OCI-LY7 (cell line): ENCODE data around the gene SLC22A1.

Experiments used
- EZH2phosphoT487 ChIP-seq: fragments of 200-600 bp; sonication (generic); IDR thresholded peaks from 2 replicates; pipeline ENCODE4 v1.6.1; 2018; ENCODE audit warnings: low read depth, borderline replicate concordance, mild to moderate bottlenecking, mixed run types, antibody characterized with exemption, low read length, moderate library complexity, mixed read lengths
- TF ChIP-seq, protein P1 (sequence below): fragments of 200-600 bp; sonication (generic); conservative IDR thresholded peaks from 2 replicates; pipeline ENCODE4 v1.5.1; 2014; ENCODE audit warnings: mild to moderate bottlenecking, antibody characterized with exemption, low read length, moderate library complexity, mixed read lengths

DNA sequence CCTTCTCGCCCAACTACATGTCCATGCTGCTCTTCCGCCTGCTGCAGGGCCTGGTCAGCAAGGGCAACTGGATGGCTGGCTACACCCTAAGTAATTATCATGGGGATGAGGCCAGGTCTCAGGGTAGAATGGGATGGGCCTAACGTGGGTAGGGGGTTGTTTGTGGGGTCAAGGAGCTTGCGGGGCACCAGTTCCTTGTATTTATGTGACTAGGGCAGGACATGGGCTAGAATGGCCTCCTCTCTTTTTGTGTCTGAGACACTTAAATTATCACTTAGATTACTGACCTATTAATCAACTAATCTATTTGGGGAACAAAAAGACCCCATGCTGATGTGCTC lies 10.7 kb downstream of the SLC22A1 start:
- TF ChIP-seq, protein P1, sequence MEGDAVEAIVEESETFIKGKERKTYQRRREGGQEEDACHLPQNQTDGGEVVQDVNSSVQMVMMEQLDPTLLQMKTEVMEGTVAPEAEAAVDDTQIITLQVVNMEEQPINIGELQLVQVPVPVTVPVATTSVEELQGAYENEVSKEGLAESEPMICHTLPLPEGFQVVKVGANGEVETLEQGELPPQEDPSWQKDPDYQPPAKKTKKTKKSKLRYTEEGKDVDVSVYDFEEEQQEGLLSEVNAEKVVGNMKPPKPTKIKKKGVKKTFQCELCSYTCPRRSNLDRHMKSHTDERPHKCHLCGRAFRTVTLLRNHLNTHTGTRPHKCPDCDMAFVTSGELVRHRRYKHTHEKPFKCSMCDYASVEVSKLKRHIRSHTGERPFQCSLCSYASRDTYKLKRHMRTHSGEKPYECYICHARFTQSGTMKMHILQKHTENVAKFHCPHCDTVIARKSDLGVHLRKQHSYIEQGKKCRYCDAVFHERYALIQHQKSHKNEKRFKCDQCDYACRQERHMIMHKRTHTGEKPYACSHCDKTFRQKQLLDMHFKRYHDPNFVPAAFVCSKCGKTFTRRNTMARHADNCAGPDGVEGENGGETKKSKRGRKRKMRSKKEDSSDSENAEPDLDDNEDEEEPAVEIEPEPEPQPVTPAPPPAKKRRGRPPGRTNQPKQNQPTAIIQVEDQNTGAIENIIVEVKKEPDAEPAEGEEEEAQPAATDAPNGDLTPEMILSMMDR = no peak
- TF ChIP-seq EZH2phosphoT487 = no peak
